Femur (tissue), 1 donor: ENCODE results near the gene HBP1.
"Not testable (repeated sequence)": the region's sequence is repeated elsewhere in the genome, so short reads cannot be mapped to it uniquely, and the experiment has no call there.

Source experiments
- DNase-seq: peaks from one replicate; pipeline ENCODE4 v3.0.0-alpha.2; 2017

HBP1 gene

DNA sequence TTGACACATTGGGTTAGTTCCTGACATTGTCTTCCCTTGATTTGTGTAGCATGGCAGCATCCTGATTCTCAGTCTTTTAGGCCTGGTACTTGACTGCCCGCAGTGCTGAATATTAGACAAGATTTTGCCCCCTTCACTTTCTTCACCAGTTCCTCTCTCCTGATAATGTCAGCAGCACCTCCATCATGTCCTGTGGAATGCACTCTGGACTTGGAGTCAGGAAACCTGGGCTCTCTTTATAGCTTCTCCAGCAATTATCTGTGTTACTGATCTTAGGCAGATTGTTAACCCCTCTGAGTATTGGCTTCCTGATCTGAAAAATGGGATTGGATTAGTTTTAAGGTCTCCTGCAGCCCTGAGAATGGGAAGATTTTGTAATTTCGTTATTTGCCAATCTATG is 19.0 kb downstream of the HBP1 start:
- no peak for DNase-seq

DNA sequence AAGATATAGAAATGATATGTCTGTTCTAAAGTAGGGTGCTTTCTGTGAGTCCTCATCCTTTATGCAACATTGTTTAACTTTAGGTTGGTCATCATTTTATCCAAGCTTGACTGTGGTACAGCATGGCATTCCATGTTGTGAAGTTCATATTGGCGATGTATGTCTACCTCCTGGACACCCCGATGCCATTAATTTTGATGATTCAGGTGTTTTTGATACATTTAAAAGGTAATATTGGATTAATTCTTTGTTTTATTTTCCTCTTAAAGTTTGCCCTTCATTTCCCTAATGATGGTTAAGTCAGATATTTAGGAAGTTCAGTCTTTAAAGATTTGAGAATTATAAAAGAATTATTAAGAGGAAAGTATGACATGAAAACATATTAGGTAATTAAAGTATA is 21.3 kb downstream of the HBP1 start:
- DNase-seq = no peak

DNA sequence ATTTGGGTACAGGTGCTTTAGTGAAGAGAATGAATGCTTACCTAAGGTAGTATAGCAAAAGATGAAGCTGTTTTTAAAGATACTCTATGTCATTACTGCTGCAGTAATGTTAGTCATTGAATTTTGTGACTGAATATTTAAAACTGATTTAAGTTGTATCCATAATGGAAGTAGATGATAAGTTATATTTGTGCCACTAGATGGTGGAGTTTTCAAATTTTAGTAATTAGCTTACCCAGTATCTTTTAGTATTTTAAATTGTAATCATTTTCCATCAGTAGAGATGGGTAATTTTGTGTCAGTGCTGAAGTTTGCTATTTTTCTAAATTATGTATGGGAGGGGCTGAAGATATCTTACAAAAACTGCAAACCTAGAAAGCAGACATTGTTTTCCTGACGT is 25.2 kb downstream of the HBP1 start:
- no peak for DNase-seq

GRCh38 chr7:107196834-107197610 is 28.2 kb downstream of the HBP1 start:
- DNase-seq = no peak

- peak; percentile 55 for DNase-seq
Observed at GRCh38 chr7:107201795-107202450, 33.1 kb downstream of the HBP1 start.

GRCh38 chr7:107203607-107204006 is 34.8 kb downstream of the HBP1 start:
- DNase-seq = no peak

- DNase-seq = no peak
Observed at GRCh38 chr7:107206136-107206535, 37.3 kb downstream of the HBP1 start.

- DNase-seq = no peak
Observed at GRCh38 chr7:107206706-107207105, 37.9 kb downstream of the HBP1 start.

- no peak for DNase-seq
Observed at GRCh38 chr7:107207459-107207858, 38.7 kb downstream of the HBP1 start.

GRCh38 chr7:107208024-107208521 is 39.3 kb downstream of the HBP1 start:
- DNase-seq = no peak

GRCh38 chr7:107208563-107208962 is 39.8 kb downstream of the HBP1 start:
- no peak for DNase-seq

- DNase-seq = no peak
Observed at GRCh38 chr7:107209565-107209964, 40.8 kb downstream of the HBP1 start.

DNA sequence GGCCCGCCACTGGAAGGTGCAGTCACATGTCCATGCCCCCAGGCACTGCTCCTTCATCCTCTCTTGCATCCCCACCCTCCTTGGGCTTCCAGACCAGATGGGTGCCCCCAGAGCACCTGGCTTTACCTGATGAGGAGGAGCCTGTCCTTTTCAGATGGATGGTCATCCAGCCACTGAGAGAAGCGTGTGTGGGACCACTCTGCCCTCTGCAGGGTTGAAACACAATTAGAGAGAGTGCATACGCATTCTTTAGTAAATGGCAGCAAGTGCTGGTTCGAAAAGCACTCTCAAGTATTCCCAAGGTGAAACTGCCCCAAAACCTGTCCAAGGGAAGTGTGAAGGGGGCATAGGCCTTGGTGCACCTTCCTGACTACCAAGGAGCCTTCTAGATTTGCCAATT is 41.6 kb downstream of the HBP1 start:
- DNase-seq = no peak

- DNase-seq = no peak
Observed at GRCh38 chr7:107212725-107213124, 43.9 kb downstream of the HBP1 start.

GRCh38 chr7:107213193-107213788 is 44.5 kb downstream of the HBP1 start:
- no peak for DNase-seq

DNA sequence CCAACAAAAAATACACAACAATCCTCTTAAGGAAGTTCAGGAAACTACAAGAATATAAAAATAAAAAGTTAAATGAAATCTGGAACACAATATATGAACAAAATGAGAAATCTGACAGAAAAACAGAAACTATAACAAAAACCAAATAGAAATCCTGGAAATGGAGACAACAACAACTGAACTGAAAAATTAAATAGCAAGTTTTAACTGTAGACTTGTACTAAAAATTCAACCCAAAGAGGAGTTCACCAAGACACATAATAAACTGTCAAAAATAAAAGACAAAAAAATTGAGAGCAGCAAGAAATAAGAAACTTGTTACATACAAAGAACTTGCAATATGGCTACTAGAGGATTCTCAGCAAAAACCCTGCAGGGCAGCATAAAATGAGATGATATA is 45.1 kb downstream of the HBP1 start:
- DNase-seq = no peak

DNA sequence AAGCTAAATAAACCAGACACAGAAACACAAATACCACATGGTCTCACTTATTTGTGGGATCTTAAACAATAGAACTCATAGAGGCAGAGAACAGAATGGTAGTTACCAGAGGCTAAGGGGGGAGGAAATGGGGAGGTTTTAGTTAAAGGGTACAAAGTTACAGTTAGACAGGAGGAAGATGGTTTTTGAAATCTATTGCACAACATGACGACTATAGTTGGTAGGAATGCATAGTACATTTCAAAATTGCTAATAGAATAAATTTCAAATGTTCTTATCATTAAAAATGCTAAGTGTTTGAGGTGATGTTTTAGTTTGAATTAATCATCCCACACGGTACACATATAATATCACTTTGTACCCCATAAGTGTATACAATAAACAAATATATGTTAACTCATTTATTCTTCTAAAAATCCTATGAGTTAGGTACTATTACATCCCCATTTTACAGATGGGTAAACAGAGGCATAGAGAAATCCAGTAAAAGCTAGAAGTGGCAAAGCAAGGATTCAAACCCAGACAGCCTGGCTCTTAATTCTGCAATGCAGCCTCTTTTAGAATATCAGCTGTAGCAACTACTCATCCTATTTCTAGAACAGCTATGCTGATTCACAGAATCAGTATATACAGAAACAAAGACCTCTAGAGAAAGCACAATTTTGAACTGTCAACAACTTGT is 50.9 kb downstream of the HBP1 start:
- no peak for DNase-seq

- DNase-seq = no peak
Observed at GRCh38 chr7:107220356-107220755, 51.6 kb downstream of the HBP1 start.

DNA sequence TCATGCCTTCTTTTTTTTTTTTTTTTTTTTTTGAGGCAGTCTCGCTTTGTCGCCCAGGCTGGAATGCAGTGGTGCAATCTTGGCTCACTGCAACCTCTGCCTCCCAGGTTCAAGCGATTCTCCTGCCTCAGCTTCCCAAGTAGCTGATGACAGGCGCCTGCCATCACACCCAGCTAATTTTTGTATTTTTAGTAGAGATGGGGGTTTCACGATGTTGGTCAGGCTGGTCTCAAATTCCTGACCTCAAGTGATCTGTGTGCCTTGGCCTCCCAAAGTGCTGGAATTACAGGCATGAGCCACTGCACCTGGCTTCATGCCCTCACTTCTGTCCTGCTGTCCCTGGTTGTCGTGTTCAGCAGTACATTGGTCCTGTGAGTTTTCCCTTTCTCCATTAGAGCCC is 52.0 kb downstream of the HBP1 start:
- not testable (repeated sequence) for DNase-seq

GRCh38 chr7:107224374-107225223 is 55.8 kb downstream of the HBP1 start:
- DNase-seq = no peak

- no peak for DNase-seq
Observed at GRCh38 chr7:107228291-107228690, 59.5 kb downstream of the HBP1 start.

DNA sequence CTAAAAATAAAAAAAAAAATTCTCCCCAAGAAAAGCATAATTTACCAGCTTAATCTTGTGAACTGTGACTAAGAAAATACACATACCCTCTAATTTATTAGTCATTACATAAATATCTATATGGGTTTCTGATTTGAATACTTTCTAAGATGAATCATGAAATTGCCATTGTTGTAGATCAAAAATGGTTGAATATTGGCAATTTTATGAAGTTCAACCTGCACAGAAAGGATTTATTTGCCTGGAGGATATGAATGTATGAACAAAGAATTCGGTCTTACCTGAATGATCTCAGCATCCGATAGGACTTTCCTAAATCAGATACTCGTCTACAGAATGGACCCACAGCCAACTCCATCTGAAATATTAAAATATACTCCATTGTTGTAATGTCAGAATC is 61.5 kb downstream of the HBP1 start:
- DNase-seq = no peak
